Measurements from ENCODE around the gene RNASEH2C.
A peak's percentile ranks its signal among the peaks of the same experiment; 100 is the strongest.
"Not testable (repeated sequence)": the region's sequence is repeated elsewhere in the genome, so short reads cannot be mapped to it uniquely, and the experiment has no call there.

Gene RNASEH2C

GRCh38 chr11:65720211-65720934, at the start of gene RNASEH2C:
Gene RNASEH2C (minus strand): TSS chr11:65720798. CDS start chr11:65720758, 40 bp downstream.
- DNase-seq (ENCODE audit: low read depth in 2 of 2): peak; percentile 69 to 77

- DNase-seq (ENCODE audit: low read depth in 2 of 2): not testable (repeated sequence)
Observed at GRCh38 chr11:65767806-65768205, 47.2 kb upstream of the RNASEH2C start.

- DNase-seq (ENCODE audit: low read depth in 2 of 2): no peak
Observed at GRCh38 chr11:65767406-65767805, 46.8 kb upstream of the RNASEH2C start.

GRCh38 chr11:65766535-65766934, 45.9 kb upstream of the RNASEH2C start:
- DNase-seq (ENCODE audit: low read depth in 2 of 2): no peak

GRCh38 chr11:65764434-65764833, 43.8 kb upstream of the RNASEH2C start:
- DNase-seq (ENCODE audit: low read depth in 2 of 2): no peak

- DNase-seq (ENCODE audit: low read depth in 2 of 2): not testable (repeated sequence)
Observed at GRCh38 chr11:65762816-65763215, 42.2 kb upstream of the RNASEH2C start.

GRCh38 chr11:65762169-65762568, 41.6 kb upstream of the RNASEH2C start:
- not testable (repeated sequence) for DNase-seq (ENCODE audit: low read depth in 2 of 2)

- DNase-seq (ENCODE audit: low read depth in 2 of 2): no peak
Observed at GRCh38 chr11:65745049-65745448, 24.5 kb upstream of the RNASEH2C start.

GRCh38 chr11:65744699-65745042, 24.1 kb upstream of the RNASEH2C start:
- DNase-seq (ENCODE audit: low read depth in 2 of 2): no peak

GRCh38 chr11:65744026-65744698, 23.6 kb upstream of the RNASEH2C start:
- DNase-seq (ENCODE audit: low read depth in 2 of 2): no peak

GRCh38 chr11:65743681-65744025, 23.1 kb upstream of the RNASEH2C start:
- no peak for DNase-seq (ENCODE audit: low read depth in 2 of 2)

- DNase-seq (ENCODE audit: low read depth in 2 of 2): no peak
Observed at GRCh38 chr11:65742353-65742752, 21.8 kb upstream of the RNASEH2C start.

- DNase-seq (ENCODE audit: low read depth in 2 of 2): no peak
Observed at GRCh38 chr11:65741185-65741584, 20.6 kb upstream of the RNASEH2C start.

GRCh38 chr11:65739022-65739421, 18.4 kb upstream of the RNASEH2C start:
- DNase-seq (ENCODE audit: low read depth in 2 of 2): no peak

- DNase-seq (ENCODE audit: low read depth in 2 of 2): no peak
Observed at GRCh38 chr11:65736810-65737209, 16.2 kb upstream of the RNASEH2C start.

GRCh38 chr11:65735111-65735510, 14.5 kb upstream of the RNASEH2C start:
- not testable (repeated sequence) for DNase-seq (ENCODE audit: low read depth in 2 of 2)

- DNase-seq (ENCODE audit: low read depth in 2 of 2): no peak
Observed at GRCh38 chr11:65730461-65730860, 9.9 kb upstream of the RNASEH2C start.

- DNase-seq (ENCODE audit: low read depth in 2 of 2): no peak
Observed at GRCh38 chr11:65727865-65728264, 7.3 kb upstream of the RNASEH2C start.

GRCh38 chr11:65726660-65727059, 6.1 kb upstream of the RNASEH2C start:
- DNase-seq (ENCODE audit: low read depth in 2 of 2): no peak

- no peak for DNase-seq (ENCODE audit: low read depth in 2 of 2)
Observed at GRCh38 chr11:65722261-65722660, 1.7 kb upstream of the RNASEH2C start.

GRCh38 chr11:65719871-65720210, 757 bp downstream of the RNASEH2C start:
- DNase-seq (ENCODE audit: low read depth in 2 of 2): no peak

GRCh38 chr11:65718964-65719492, 1.6 kb downstream of the RNASEH2C start:
- DNase-seq (ENCODE audit: low read depth in 2 of 2): no peak

- DNase-seq (ENCODE audit: low read depth in 2 of 2): no peak
Observed at GRCh38 chr11:65718531-65718930, 2.1 kb downstream of the RNASEH2C start.

All from activated CD4-positive, alpha-beta T cell treated with anti-CD3 and anti-CD28 coated beads for 24 hours (primary cell).